SKM-1 treated with dmso at 0.1 percent for 144 hours (cell line): ENCODE results near the gene GDPD5.
A peak's percentile ranks its signal among the peaks of the same experiment; 100 is the strongest.

Experiments used
- DNase-seq: peaks from one replicate; lab custom pipeline; 2025; ENCODE audit not compliant: unreplicated experiment; lab: John Stamatoyannopoulos, UW

The GDPD5 gene

GRCh38 chr11:75516886-75517285, 8.9 kb downstream of the GDPD5 start:
- peak; percentile 51 for DNase-seq

GRCh38 chr11:75516140-75516539, 9.6 kb downstream of the GDPD5 start:
- DNase-seq: no peak

GRCh38 chr11:75514596-75514995, 11.1 kb downstream of the GDPD5 start:
- peak; percentile 40 for DNase-seq

DNA sequence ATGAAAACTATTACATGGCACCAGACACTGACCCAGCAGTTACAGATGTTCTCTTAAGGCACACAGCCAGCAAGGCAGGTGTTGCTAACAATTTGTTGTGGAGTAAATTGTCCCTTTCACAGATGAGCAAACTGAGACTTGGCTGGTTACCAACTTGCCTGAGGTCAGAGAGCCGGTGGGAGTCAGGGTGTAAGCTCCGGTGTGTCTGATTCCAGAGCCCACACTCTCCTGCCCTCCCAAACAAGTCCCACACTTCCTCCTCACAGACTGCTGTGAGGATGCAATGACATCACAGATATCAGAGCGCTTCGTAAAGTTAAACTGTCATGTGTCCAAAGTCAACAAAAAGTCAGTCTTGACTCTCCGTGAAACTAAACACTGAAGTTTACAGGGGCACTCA, 12.5 kb downstream of the GDPD5 start:
- no peak for DNase-seq

GRCh38 chr11:75510723-75511019, 15.1 kb downstream of the GDPD5 start:
- DNase-seq: no peak

DNA sequence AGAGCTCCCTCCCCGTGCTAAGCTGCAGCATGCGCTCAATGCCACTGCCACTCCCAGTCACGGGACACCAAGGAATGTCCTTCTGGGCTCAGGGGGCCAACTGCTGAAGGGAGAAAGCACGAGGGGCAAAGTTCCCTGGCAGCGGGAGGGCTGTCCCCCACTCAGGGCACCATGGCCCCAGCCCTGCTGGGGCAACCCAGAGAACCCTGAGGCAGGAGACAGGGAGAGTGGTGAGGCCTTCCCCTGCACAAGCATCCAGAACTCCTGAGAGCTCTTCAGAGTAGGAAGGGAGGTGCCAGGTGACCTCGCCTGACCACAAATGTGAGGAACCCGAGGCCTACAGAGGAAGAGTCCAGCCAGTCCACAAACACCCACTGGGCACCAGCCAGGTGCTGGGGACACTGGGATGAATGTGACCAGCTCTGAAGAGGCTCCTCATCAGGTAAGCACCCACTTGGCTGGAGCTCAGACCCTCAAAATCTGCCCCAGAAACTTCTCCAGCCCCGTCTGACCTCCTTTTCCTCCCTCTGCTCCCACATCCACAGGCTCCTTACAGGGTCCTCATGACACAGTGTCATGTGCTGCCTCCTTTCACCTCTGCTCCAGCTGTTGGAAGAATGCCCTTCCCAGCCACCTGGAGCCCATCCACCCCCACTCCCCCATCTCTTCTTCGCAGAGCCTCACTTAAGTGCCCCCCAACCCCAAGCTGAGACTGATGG, 15.6 kb downstream of the GDPD5 start:
- DNase-seq: no peak

DNA sequence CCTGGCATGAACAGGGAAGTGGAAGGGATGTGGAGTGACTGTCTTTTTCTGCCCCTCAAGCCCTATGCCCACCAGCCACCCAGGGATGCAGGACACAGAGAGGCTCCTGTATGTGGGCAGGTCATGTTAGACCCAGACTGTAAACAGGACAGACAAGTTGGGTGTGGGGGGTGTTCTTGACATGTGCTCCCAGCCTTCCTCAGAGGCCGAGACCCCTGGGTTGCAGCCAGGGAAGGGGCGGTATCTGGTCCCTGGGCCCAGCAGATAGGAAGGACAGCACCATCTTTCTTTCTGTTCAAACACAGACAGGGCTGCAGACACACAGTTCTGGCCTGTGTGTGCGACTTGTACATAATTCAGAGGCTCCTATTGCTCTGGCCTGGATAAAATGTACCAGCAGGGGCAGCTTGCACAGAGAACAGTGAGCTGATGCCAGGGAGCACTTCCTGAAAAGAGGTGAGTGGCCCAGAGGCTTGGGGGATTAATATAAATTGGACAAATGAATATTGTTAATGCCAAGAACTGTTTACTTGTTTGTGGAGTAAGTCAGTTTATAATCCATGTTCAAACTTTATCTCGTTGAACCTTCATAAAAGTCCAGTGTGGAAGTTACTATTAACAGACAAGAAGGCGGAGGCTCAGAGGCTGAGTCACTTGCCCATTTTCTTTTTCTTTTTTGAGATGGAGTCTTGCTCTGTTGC, 16.6 kb downstream of the GDPD5 start:
- no peak for DNase-seq

- DNase-seq: peak; percentile 45
Measured at GRCh38 chr11:75508051-75508561, 17.6 kb downstream of the GDPD5 start.

GRCh38 chr11:75507571-75507970, 18.2 kb downstream of the GDPD5 start:
- no peak for DNase-seq

- DNase-seq: no peak
Measured at GRCh38 chr11:75506827-75507226, 18.9 kb downstream of the GDPD5 start.

DNA sequence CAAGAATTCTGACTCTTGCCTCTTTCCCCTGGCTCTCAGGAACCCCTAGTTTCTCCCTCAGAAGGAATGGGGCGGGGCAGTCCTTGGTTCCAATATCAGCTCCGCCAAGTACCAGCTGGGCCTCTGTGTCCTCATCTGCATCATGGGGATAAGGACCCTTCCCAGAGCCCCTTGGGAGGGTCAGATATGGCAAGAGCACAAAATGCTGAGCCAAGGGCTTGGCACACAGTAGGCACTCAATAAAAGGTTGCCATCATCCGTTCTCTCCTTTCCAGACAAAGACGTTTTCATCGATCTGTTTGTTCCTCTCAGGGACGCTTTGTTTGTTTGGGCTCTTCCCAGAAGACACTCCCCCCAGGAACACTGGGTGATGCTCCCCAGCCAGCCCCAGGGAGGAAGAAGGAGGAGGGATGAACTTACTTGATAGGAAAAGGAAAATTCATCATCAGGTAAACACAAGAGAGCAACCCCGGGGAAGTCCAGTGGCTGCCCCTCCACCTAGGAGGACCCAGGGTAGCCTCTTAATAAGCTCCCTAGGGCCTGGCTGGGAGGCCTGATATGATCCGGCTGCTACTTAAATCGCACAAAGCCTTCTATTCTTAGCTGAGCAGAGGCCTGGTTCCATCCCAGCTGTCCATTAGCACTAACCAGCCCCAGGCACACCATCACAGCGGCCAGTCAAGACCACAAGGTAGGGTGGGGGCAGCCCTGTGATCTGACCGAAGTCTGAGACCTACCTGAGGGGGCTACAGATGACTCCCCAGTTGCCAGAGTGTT, 19.6 kb downstream of the GDPD5 start:
- no peak for DNase-seq

- DNase-seq: peak; percentile 57
Measured at GRCh38 chr11:75504501-75504900, 21.2 kb downstream of the GDPD5 start.

- DNase-seq: no peak
Measured at GRCh38 chr11:75503531-75504099, 22.1 kb downstream of the GDPD5 start.

DNA sequence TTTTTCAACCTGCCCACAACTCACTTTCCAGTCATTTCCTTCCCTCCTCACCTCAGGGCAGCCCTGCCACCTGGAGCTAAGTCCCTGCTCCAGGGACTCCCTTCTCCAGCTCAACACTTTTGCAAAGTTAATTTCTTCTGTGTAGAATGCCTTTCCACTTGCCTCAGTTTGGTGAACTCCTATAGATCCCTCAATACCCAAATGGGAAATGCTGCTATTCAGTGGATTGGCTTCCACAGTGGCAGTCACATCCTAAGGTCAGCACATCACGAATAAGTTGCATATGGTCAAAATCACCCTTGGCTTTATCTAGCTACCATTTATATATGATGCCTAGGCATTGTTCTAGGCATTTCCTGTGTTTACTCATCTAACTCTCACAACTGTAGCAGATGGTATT, 23.6 kb downstream of the GDPD5 start:
- DNase-seq: no peak

DNA sequence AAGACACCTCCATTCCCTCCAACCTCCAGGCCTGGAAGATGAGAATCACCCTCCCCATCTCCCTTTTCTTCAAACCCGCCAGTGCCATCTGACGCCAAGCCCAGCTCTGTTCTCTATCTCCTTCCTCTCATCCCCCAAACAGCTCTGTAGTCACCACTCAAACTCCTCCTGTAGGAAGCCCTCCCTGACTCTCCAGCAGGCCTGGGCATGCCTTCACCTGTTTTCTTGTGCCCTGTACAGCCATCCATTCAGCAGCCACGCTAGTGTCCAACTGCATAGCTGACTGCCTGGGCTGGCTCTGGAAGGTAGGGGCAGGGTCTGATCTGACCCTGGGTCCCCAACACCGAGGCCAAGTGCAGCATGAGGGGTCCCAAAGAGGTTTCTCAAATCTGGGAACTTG, 25.0 kb downstream of the GDPD5 start:
- DNase-seq: no peak

DNA sequence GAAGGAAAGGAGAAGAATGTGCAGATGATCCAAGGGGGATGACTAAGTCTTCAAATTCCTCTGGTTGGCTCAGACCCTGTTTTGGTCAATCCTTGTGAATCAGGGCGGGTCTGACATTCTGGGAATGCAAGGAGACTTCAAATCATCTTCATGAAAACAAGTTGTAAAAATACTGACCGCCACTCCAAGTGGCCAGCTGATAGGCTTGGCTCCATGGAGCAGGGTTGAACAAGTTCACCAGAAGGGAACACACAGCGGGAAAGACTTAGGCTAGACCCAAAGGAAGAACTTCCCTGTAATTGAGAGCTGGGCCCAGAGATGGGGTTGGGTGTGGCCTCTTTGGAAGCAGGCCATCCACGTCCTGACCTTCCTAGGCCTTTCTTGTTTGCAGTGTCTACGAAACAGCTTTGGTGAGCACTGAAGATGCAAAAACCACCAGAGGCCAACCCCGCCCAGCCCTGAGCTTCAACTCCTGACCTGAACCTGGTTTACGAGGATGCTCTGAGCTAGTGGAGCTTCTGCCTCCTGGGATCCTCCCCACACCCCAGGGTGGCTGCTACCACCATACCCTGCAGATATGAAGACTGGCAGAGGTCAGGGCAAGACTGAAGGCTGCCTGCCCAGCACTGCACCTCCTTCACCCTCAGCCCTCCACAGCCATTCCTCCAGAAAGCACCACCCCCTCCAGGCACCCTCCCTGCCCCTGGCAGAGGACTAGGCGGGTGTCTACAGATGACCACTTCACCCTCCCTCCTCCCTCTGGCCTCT, 26.1 kb downstream of the GDPD5 start:
- no peak for DNase-seq

DNA sequence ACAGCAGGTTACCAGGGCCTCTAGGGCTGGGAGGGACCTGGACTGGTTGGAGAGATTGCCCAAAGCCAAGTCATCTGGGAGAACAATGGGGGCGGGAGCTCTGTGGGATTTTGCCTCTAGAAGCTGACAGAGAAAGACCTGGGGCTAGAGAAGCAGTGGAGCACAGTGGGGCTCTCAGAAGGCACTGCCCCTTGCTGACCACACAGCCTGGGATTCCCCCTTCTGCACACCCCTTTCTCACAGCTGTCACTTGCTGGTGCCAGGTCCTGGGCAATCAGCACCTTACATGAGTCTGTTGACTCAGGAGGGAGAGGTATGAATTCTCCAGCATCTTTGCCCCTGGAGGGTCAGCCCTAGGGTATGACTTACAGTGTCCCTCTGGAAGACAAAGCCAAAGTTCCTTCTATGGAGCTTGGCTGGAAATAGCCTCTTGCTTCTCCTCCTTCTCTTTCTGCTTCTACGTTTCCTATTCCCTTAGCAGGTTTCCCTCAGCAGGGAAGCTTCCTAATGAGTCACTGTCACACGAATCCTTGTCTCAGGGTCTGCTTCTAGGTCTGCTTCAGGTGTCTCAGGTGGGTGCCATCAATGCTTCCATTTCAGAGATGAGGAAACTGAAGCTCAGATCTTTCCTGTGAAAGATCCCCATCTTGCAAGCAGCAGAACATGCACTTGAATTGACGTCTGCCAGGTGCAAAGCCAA, 27.0 kb downstream of the GDPD5 start:
- DNase-seq: no peak

DNA sequence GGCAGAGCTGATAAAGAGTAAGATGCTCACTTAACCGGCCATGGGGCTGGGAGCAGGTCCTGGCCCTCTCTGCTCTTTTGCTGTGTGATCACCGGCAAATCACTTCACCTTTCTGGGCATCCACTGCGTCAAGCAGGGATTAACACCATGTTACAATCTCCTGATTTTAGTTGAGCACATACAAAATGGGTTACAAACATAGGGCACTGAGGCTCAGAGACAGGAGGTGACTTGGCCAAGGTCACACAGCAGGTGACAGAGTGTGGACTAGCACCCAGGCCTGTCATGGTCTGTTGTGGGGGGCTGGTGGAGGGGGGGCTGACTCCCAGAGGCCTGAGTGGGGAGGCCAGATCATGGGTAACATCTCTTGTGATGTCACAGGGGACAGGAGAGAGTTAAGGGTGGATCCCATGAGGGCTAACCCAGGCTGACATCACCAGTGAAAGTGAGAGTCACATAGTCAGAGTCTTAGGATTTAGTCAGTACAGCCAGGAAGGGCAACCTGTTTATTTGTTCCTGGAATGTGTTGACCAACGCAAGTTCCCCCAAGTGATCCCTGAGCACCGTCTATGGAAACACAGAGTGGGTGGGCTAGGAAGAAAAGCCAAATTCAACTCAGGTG, 27.8 kb downstream of the GDPD5 start:
- DNase-seq: no peak

- no peak for DNase-seq
Measured at GRCh38 chr11:75496305-75496752, 29.4 kb downstream of the GDPD5 start.
